22Rv1 (cell line): Measurements from ENCODE around the gene F2.

ENCODE experiments used
- ZFX ChIP-seq: fragments of 450-650 bp; IDR thresholded peaks from 2 replicates; pipeline ENCODE4 v1.6.1; 2017; ENCODE audit warnings: antibody characterized with exemption, borderline replicate concordance
- TF ChIP-seq, protein P1 (sequence below): fragments of 450-650 bp; IDR thresholded peaks from 2 replicates; pipeline ENCODE4 v1.5.1; 2017; ENCODE audit warnings: mild to moderate bottlenecking

DNA sequence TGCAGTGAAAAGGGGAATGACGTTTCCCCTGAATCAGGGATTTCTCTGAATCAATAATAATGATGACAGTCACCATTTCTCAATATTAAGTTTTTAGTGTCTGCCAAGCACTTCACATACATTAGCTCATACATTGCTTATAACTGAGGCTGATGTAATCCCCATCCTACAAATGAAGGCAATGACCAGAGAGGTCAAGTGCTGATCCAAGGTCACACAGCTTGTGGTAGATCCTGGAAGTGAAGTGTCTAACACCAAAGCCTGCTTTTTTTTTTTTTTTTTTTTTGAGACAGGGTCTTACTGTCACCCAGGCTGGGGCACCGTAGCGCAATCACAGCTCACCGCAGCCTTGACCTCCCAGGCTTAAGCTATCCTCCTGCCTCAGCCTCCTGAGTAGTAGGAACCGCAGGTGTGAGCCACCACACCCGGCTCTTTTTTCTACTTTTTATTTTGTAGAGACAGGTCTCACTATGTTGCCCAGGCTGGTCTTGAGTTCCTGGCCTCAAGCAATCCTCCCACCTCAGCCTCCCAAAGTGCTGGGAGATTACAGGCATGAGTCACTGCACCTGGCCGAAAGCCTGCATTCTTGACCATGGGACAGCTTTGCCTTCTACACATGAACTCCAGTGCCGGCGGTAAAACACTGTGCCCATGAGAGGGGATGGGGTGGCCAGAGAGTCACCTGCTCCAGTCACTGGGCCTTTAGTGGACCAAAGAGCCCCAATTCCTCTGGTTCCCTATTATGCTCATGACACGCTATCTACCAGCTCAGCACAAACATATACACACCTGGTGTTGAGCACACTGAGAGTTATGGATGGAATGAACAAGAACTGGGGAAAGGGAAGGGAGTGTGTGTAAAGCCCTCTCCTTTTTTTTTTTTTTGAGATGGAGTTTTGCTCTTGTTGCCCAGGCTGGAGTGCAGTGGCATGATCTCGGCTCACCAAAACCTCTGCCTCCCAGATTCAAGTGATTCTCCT, 36.0 kb upstream of the F2 start:
- TF ChIP-seq, protein P1, sequence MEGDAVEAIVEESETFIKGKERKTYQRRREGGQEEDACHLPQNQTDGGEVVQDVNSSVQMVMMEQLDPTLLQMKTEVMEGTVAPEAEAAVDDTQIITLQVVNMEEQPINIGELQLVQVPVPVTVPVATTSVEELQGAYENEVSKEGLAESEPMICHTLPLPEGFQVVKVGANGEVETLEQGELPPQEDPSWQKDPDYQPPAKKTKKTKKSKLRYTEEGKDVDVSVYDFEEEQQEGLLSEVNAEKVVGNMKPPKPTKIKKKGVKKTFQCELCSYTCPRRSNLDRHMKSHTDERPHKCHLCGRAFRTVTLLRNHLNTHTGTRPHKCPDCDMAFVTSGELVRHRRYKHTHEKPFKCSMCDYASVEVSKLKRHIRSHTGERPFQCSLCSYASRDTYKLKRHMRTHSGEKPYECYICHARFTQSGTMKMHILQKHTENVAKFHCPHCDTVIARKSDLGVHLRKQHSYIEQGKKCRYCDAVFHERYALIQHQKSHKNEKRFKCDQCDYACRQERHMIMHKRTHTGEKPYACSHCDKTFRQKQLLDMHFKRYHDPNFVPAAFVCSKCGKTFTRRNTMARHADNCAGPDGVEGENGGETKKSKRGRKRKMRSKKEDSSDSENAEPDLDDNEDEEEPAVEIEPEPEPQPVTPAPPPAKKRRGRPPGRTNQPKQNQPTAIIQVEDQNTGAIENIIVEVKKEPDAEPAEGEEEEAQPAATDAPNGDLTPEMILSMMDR, result no peak
- no peak for TF ChIP-seq ZFX
